ENCODE data around the gene ZNF689.

ZNF689 gene

GRCh38 chr16:30562021-30562420 is 48.2 kb downstream of the ZNF689 start:
- DNase-seq (ENCODE audit: low spot score): no peak

- no peak for DNase-seq (ENCODE audit: low spot score)
Measured at GRCh38 chr16:30561089-30561816, 48.9 kb downstream of the ZNF689 start.

- no peak for DNase-seq (ENCODE audit: low spot score)
Measured at GRCh38 chr16:30559690-30560089, 50.5 kb downstream of the ZNF689 start.

- DNase-seq (ENCODE audit: low spot score): no peak
Measured at GRCh38 chr16:30558789-30559377, 51.3 kb downstream of the ZNF689 start.

- DNase-seq (ENCODE audit: low spot score): peak; percentile 97
Measured at GRCh38 chr16:30557957-30558788, 52.0 kb downstream of the ZNF689 start, which contains the start of gene ZNF764. TSS of gene ZNF764 (minus strand) at chr16:30558374. CDS start at chr16:30558182, 192 bp downstream.

GRCh38 chr16:30557707-30557956 is 52.6 kb downstream of the ZNF689 start:
- no peak for DNase-seq (ENCODE audit: low spot score)

GRCh38 chr16:30556125-30556473 is 54.1 kb downstream of the ZNF689 start:
- DNase-seq (ENCODE audit: low spot score): no peak

- DNase-seq (ENCODE audit: low spot score): no peak
Measured at GRCh38 chr16:30555315-30556124, 54.7 kb downstream of the ZNF689 start.

- DNase-seq (ENCODE audit: low spot score): no peak
Measured at GRCh38 chr16:30554557-30555314, 55.5 kb downstream of the ZNF689 start.

- no peak for DNase-seq (ENCODE audit: low spot score)
Measured at GRCh38 chr16:30553393-30553899, 56.7 kb downstream of the ZNF689 start.

GRCh38 chr16:30552956-30553355 is 57.2 kb downstream of the ZNF689 start:
- no peak for DNase-seq (ENCODE audit: low spot score)
